WTC11 (cell line): ENCODE data around the gene MYOZ3. TPM values are rescaled to one million over a fixed set of nuclear protein-coding genes. Genes with fewer than 3 reads are reported as not detected.

Source experiments
- ATAC-seq: fragments of 200-7000 bp; cut with Tn5 transposase; 2 replicates; pipeline ENCODE4 v1.10.0; 2021; ENCODE audit warnings: mild to moderate bottlenecking, moderate library complexity
- CTCF ChIA-PET: fragments of 300-600 bp; sonication (Branson Sonifier 250); formaldehyde crosslinking; loops from one replicate; lab custom pipeline; 2021; ENCODE audit warnings: antibody characterized with exemption; lab: Charles Lee
- POLR2A ChIA-PET: fragments of 350-600 bp; sonication (Branson Sonifier 250); formaldehyde crosslinking; loops from one replicate; lab custom pipeline; 2021; ENCODE audit warnings: antibody characterized with exemption; lab: Charles Lee
- DNase-seq: peaks from one replicate; pipeline ENCODE4 v3.0.0; 2021; ENCODE audit warnings: low spot score
- H3K27ac Mint-ChIP-seq: 2 replicates; pipeline ENCODE4 v1.8.0; 2021; ENCODE audit warnings: mixed read lengths
- H3K27me3 Mint-ChIP-seq: 2 replicates; pipeline ENCODE4 v1.8.0; 2021; ENCODE audit warnings: low read depth, mild to moderate bottlenecking, moderate library complexity, mixed read lengths
- H3K36me3 Mint-ChIP-seq: 2 replicates; pipeline ENCODE4 v1.8.0; 2021; ENCODE audit warnings: mixed read lengths
- H3K4me1 Mint-ChIP-seq: 2 replicates; pipeline ENCODE4 v1.8.0; 2022; ENCODE audit warnings: mixed read lengths
- H3K4me3 Mint-ChIP-seq: 2 replicates; pipeline ENCODE4 v1.8.0; 2021; ENCODE audit warnings: mild to moderate bottlenecking, moderate library complexity, mixed read lengths
- H3K9me3 Mint-ChIP-seq: 2 replicates; pipeline ENCODE4 v1.8.0; 2021; ENCODE audit warnings: mixed read lengths
- ATF2 ChIP-seq: sonication (generic); formaldehyde crosslinking; IDR thresholded peaks from 2 replicates; pipeline ENCODE4 v1.8.1; 2022; ENCODE audit warnings: low read depth, missing genetic modification reagents, borderline replicate concordance
- CREB1 ChIP-seq: sonication (generic); formaldehyde crosslinking; IDR thresholded peaks from 2 replicates; pipeline ENCODE4 v1.8.0; 2023; ENCODE audit warnings: mild to moderate bottlenecking, missing genetic modification reagents
- CREM ChIP-seq: sonication (generic); formaldehyde crosslinking; IDR thresholded peaks from 2 replicates; pipeline ENCODE4 v1.8.1; 2022; ENCODE audit warnings: mild to moderate bottlenecking, missing genetic modification reagents, moderate library complexity
- FOXJ3 ChIP-seq: sonication (generic); formaldehyde crosslinking; IDR thresholded peaks from 2 replicates; pipeline ENCODE4 v1.9.0; 2021; ENCODE audit warnings: missing genetic modification reagents, mild to moderate bottlenecking, borderline replicate concordance
- GTF2I ChIP-seq: fragments of 250-450 bp; sonication (Bioruptor Pico); conservative IDR thresholded peaks from 2 replicates; pipeline ENCODE4 v1.4.0; 2021; ENCODE audit warnings: mild to moderate bottlenecking
- IRF1 ChIP-seq: sonication (generic); formaldehyde crosslinking; IDR thresholded peaks from 2 replicates; pipeline ENCODE4 v1.8.0; 2023; ENCODE audit warnings: missing genetic modification reagents
- KAT7 ChIP-seq: sonication (generic); formaldehyde crosslinking; IDR thresholded peaks from 2 replicates; pipeline ENCODE4 v1.8.1; 2023; ENCODE audit warnings: missing genetic modification reagents, mild to moderate bottlenecking, borderline replicate concordance
- MAX ChIP-seq: sonication (generic); formaldehyde crosslinking; IDR thresholded peaks from 2 replicates; pipeline ENCODE4 v1.8.0; 2022; ENCODE audit warnings: mild to moderate bottlenecking, missing genetic modification reagents
- NFYB ChIP-seq: sonication (generic); formaldehyde crosslinking; conservative IDR thresholded peaks from 2 replicates; pipeline ENCODE4 v1.8.0; 2022; ENCODE audit warnings: low read depth, missing genetic modification reagents
- NR1H2 ChIP-seq: sonication (generic); formaldehyde crosslinking; IDR thresholded peaks from 2 replicates; pipeline ENCODE4 v1.9.0; 2021; ENCODE audit warnings: mild to moderate bottlenecking, moderate library complexity, missing genetic modification reagents
- NR3C1 ChIP-seq: sonication (generic); formaldehyde crosslinking; conservative IDR thresholded peaks from 2 replicates; pipeline ENCODE4 v1.8.1; 2023; ENCODE audit warnings: low read depth, mild to moderate bottlenecking, missing genetic modification reagents
- SMAD4 ChIP-seq: sonication (generic); formaldehyde crosslinking; IDR thresholded peaks from 2 replicates; pipeline ENCODE4 v1.8.0; 2022; ENCODE audit warnings: mild to moderate bottlenecking, missing genetic modification reagents
- STAT6 ChIP-seq: sonication (generic); formaldehyde crosslinking; conservative IDR thresholded peaks from 2 replicates; pipeline ENCODE4 v1.8.1; 2023; ENCODE audit warnings: mild to moderate bottlenecking, low read depth, missing genetic modification reagents, moderate library complexity
- USF1 ChIP-seq: sonication (generic); formaldehyde crosslinking; IDR thresholded peaks from 2 replicates; pipeline ENCODE4 v1.8.0; 2022; ENCODE audit warnings: mild to moderate bottlenecking, missing genetic modification reagents
- ZBTB21 ChIP-seq: sonication (generic); formaldehyde crosslinking; IDR thresholded peaks from 2 replicates; pipeline ENCODE4 v1.8.1; 2023; ENCODE audit warnings: mild to moderate bottlenecking, missing genetic modification reagents, borderline replicate concordance
- ZMAT4 ChIP-seq: fragments of 250-450 bp; sonication (Bioruptor Pico); IDR thresholded peaks from 2 replicates; pipeline ENCODE4 v1.9.0; 2021; ENCODE audit warnings: mild to moderate bottlenecking
- ZNF263 ChIP-seq: sonication (generic); formaldehyde crosslinking; IDR thresholded peaks from 2 replicates; pipeline ENCODE4 v1.8.1; 2022; ENCODE audit warnings: low read depth, mild to moderate bottlenecking, moderate library complexity, missing genetic modification reagents
- ZNF416 ChIP-seq: fragments of 250-450 bp; sonication (Bioruptor Pico); IDR thresholded peaks from 2 replicates; pipeline ENCODE4 v1.9.0; 2021; ENCODE audit warnings: mild to moderate bottlenecking, inconsistent platforms
- ZNF423 ChIP-seq: fragments of 250-450 bp; sonication (Bioruptor Pico); IDR thresholded peaks from 2 replicates; pipeline ENCODE4 v2.1.2; 2022; ENCODE audit warnings: mild to moderate bottlenecking, moderate library complexity
- ZNF512 ChIP-seq: sonication (generic); formaldehyde crosslinking; IDR thresholded peaks from 2 replicates; pipeline ENCODE4 v1.8.1; 2022; ENCODE audit warnings: missing genetic modification reagents, borderline replicate concordance
- ZNF671 ChIP-seq: fragments of 250-450 bp; sonication (Bioruptor Pico); IDR thresholded peaks from 2 replicates; pipeline ENCODE4 v1.8.0; 2021; ENCODE audit warnings: mild to moderate bottlenecking
- total RNA-seq: library from RNA; stranded (reverse); gene quantifications from 3 replicates; pipeline ENCODE4 v1.2.3, GENCODE V29; 2021

MYOZ3 gene
- total RNA-seq, 1 experiment from 2014 or later: 13.7 TPM

GRCh38 chr5:150648294-150649107 is 12.6 kb upstream of the MYOZ3 start:
- DNase-seq (no peak), ATAC-seq (no peak)
- Mint-ChIP-seq H3K27ac (no peak overlapping the region; the same call in 1 of the 2 replicates), H3K9me3 (no peaks in the 10 kb centered on the region), H3K36me3 (no peaks in the 10 kb centered on the region), H3K27me3 (no peaks in the 10 kb centered on the region; the same call in 1 of the 2 replicates), H3K4me1 (peaks cover 32% of the 10 kb centered on the region), H3K4me3 (no peak overlapping the region)
- ChIA-PET CTCF (interaction anchor here (1.1 kb wide), 1 partner anchor 64 kb away, joined by 3 read pairs; no protein-coding TSS in a partner anchor), POLR2A (no interaction called here)
- no peak for TF ChIP-seq CREB1 (CRISPR knock-in tag)
- TF ChIP-seq ZMAT4 (CRISPR knock-in tag): no peak
- no peak for TF ChIP-seq NR1H2 (CRISPR knock-in tag)
- no peak for TF ChIP-seq ZNF512 (CRISPR knock-in tag)
- no peak for TF ChIP-seq CREM (CRISPR knock-in tag)
- TF ChIP-seq ZNF671 (CRISPR knock-in tag): no peak
- no peak for TF ChIP-seq SMAD4 (CRISPR knock-in tag)
- no peak for TF ChIP-seq ZNF263

GRCh38 chr5:150649108-150650020 is 11.7 kb upstream of the MYOZ3 start:
- no peaks in the 10 kb centered on the region for H3K9me3 Mint-ChIP-seq
- ChIA-PET CTCF (interaction anchor here (1.1 to 3.1 kb wide), 2 partner anchors 35 to 402 kb away, joined by 4 to 11 read pairs; no protein-coding TSS in a partner anchor), POLR2A (no interaction called here)
- no peaks in the 10 kb centered on the region; the same call in 1 of the 2 replicates for H3K27me3 Mint-ChIP-seq
- H3K4me3 Mint-ChIP-seq: no peak overlapping the region
- peaks cover 27% of the 10 kb centered on the region for H3K4me1 Mint-ChIP-seq
- TF ChIP-seq ATF2 (no peak), ZNF423 (CRISPR knock-in tag) (no peak), ZNF671 (CRISPR knock-in tag) (no peak), IRF1 (no peak), ZNF416 (no peak), GTF2I (CRISPR knock-in tag) (no peak), USF1 (CRISPR knock-in tag) (no peak), STAT6 (CRISPR knock-in tag) (no peak), KAT7 (CRISPR knock-in tag) (no peak), FOXJ3 (CRISPR knock-in tag) (no peak), ZNF512 (CRISPR knock-in tag) (no peak), NFYB (no peak), NR3C1 (CRISPR knock-in tag) (no peak), ZBTB21 (CRISPR knock-in tag) (no peak), NR1H2 (CRISPR knock-in tag) (no peak), MAX (CRISPR knock-in tag) (no peak)
- DNase-seq (no peak), ATAC-seq (no peak)
- no peak overlapping the region for H3K27ac Mint-ChIP-seq
- no peaks in the 10 kb centered on the region for H3K36me3 Mint-ChIP-seq
